MCF 10A (cell line): ENCODE results near the gene CR1L. TPM values are rescaled to one million over a fixed set of nuclear protein-coding genes. Genes with fewer than 3 reads are reported as not detected.

ENCODE experiments used
- BruUV-seq: library from RNA; stranded (reverse); fragments of 400-500 nt; replicated peaks from 2 replicates; lab custom pipeline; 2021; lab: Mats Ljungman, UMichigan
- CTCF ChIA-PET: fragments of 300-600 bp; sonication (Branson Sonifier 250); formaldehyde crosslinking; extraction: SDS; loops from one replicate; lab custom pipeline; 2021; ENCODE audit warnings: antibody characterized with exemption, inconsistent platforms; lab: Yijun Ruan, JAX
- POLR2A ChIA-PET: fragments of 300-600, 350-650 bp; sonication (Branson Sonifier 250); formaldehyde crosslinking; extraction: SDS; loops from one replicate; lab custom pipeline; 2020; ENCODE audit warnings: antibody characterized with exemption, inconsistent platforms; lab: Yijun Ruan, JAX
- DNase-seq: peaks from one replicate; pipeline ENCODE4 v3.0.0-alpha.2; 2018; ENCODE audit not compliant: unreplicated experiment
- H3K27ac Mint-ChIP-seq: one replicate; pipeline ENCODE4 v1.8.0; 2022; ENCODE audit warnings: mild to moderate bottlenecking, low read depth, mixed read lengths; ENCODE audit not compliant: unreplicated experiment
- H3K27me3 Mint-ChIP-seq: one replicate; pipeline ENCODE4 v1.8.0; 2022; ENCODE audit warnings: mixed read lengths; ENCODE audit not compliant: insufficient read depth, unreplicated experiment
- H3K36me3 Mint-ChIP-seq: one replicate; pipeline ENCODE4 v1.8.0; 2022; ENCODE audit warnings: mild to moderate bottlenecking, moderate library complexity, mixed read lengths; ENCODE audit not compliant: insufficient read depth, unreplicated experiment
- H3K4me1 Mint-ChIP-seq: one replicate; pipeline ENCODE4 v1.8.0; 2022; ENCODE audit warnings: mixed read lengths; ENCODE audit not compliant: insufficient read depth, unreplicated experiment
- H3K4me3 Mint-ChIP-seq: one replicate; pipeline ENCODE4 v1.8.0; 2022; ENCODE audit warnings: mild to moderate bottlenecking, moderate library complexity, mixed read lengths; ENCODE audit not compliant: unreplicated experiment
- H3K9me3 Mint-ChIP-seq: one replicate; pipeline ENCODE4 v1.8.0; 2022; ENCODE audit warnings: mixed read lengths; ENCODE audit not compliant: unreplicated experiment
- intact Hi-C: fragments of 100-400 bp; cut with micrococcal nuclease; formaldehyde crosslinking; loops from 2 replicates; pipeline ENCODE4 v1.14.1; 2022
- total RNA-seq: library from RNA; stranded (reverse); gene quantifications from 2 replicates; pipeline ENCODE4 v1.2.3, GENCODE V29; 2022
- TF ChIP-seq, protein P1 (sequence below): fragments of 200-600 bp; IDR thresholded peaks from one replicate; pipeline ENCODE4 v1.8.0; 2022; ENCODE audit warnings: antibody characterized with exemption, mild to moderate bottlenecking; ENCODE audit not compliant: unreplicated experiment

Gene CR1L
- total RNA-seq, 1 experiment from 2014 or later = not detected

DNA sequence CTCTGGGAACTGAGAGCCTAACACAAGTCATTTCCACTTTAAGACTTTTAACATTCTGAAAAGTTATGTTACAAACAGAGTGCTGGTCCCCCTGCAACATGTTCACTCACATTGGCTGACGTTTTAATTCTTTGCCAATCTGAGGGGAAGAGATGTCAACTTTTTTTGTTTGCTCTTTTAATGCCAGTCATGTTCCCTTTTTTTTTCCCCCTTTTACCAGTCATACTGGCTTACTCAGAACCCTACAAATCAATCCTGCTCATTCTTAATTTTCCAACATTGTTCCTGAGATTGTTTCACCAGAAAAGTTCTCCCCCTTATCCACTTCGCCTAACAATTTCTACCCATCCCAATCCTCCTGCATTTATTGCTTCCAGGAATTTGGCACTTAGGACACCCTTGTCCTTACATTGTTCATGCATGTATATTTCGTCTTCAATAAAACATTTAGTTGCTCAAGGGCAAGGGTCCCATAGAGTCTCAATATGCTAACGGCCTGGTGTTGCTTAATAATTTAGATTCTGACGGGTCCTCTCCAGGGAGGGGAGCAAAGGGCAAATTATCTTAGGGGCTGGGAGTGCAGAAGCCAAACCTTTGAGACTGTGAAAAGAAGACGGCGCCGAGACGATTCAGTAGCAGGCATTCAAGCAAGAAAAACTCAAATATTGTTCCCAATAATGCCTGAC, 624 bp upstream of the CR1L start:
- H3K4me1 Mint-ChIP-seq = peaks cover 7% of the 10 kb centered on the region
- no TSS peak for BruUV-seq
- intact Hi-C loops = no loop called here
- TF ChIP-seq, protein P1, sequence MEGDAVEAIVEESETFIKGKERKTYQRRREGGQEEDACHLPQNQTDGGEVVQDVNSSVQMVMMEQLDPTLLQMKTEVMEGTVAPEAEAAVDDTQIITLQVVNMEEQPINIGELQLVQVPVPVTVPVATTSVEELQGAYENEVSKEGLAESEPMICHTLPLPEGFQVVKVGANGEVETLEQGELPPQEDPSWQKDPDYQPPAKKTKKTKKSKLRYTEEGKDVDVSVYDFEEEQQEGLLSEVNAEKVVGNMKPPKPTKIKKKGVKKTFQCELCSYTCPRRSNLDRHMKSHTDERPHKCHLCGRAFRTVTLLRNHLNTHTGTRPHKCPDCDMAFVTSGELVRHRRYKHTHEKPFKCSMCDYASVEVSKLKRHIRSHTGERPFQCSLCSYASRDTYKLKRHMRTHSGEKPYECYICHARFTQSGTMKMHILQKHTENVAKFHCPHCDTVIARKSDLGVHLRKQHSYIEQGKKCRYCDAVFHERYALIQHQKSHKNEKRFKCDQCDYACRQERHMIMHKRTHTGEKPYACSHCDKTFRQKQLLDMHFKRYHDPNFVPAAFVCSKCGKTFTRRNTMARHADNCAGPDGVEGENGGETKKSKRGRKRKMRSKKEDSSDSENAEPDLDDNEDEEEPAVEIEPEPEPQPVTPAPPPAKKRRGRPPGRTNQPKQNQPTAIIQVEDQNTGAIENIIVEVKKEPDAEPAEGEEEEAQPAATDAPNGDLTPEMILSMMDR = no peak
- no peaks in the 10 kb centered on the region for H3K36me3 Mint-ChIP-seq
- H3K27me3 Mint-ChIP-seq = peaks cover 2% of the 10 kb centered on the region
- H3K9me3 Mint-ChIP-seq = no peaks in the 10 kb centered on the region
- DNase-seq = no peak
- ChIA-PET CTCF (no interaction called here), POLR2A (interaction anchor here (0.7 kb wide), 1 partner anchor 38 kb away, joined by 4 read pairs; no protein-coding TSS in a partner anchor)
- H3K4me3 Mint-ChIP-seq = peak overlapping the region; percentile 13
- no peak overlapping the region for H3K27ac Mint-ChIP-seq

DNA sequence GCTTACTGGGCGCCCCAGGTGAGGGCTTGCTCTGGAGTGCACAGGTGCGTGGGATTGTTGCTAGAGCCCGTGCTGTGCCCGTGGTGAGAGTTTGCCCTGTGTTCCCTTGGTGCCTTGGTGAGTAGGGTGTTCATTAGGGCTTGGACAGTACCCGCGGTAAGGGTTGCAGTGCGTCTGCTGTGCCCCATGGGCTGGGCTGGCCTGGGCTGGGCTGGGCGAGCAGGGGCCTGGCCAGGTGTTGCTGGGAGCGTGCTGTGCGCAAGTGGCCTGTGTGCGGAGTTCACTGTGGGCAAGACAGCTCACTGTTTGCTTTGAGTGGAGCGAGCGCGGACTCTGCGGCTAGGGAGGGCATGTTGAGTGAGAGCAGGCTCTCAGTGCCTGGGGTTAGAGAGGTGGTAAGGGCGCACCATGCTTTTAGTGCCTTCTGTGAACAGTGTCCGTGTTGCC, 725 bp downstream of the CR1L start:
- H3K4me1 Mint-ChIP-seq = peaks cover 7% of the 10 kb centered on the region
- TF ChIP-seq, protein P1 = no peak
- intact Hi-C loops = no loop called here
- DNase-seq = no peak
- H3K9me3 Mint-ChIP-seq = no peaks in the 10 kb centered on the region
- H3K27me3 Mint-ChIP-seq = no peaks in the 10 kb centered on the region
- H3K27ac Mint-ChIP-seq = no peak overlapping the region
- CTCF ChIA-PET = interaction anchor here (0.5 to 1.1 kb wide), 3 partner anchors 25 to 146 kb away, joined by 3 to 4 read pairs (median 4); no protein-coding TSS in a partner anchor
- POLR2A ChIA-PET = interaction anchor here (0.5 kb wide), 1 partner anchor 15 kb away, joined by 3 read pairs; no protein-coding TSS in a partner anchor
- H3K4me3 Mint-ChIP-seq = peak overlapping the region; percentile 13
- no TSS peak for BruUV-seq
- no peaks in the 10 kb centered on the region for H3K36me3 Mint-ChIP-seq

DNA sequence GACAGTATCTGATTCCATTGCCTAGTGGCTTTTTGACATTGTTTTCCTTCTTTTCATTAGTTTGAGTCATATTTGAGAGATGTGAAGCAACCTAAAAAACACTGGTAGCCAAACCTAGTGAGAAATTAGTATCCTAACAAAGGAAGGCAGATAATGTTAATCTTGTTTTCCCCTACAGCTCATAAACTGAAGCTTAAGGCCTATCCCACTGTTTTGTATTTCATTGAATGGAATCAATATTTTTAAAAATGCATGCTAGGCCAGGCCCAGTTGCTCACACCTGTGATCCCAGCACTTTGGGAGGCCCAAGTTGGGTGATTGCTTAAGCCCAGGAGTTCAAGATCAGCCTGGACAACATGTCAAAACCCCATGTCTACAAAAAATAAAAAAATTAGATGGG, 1.2 kb downstream of the CR1L start:
- BruUV-seq = no TSS peak
- ChIA-PET POLR2A (interaction anchor here (0.5 kb wide), 1 partner anchor 15 kb away, joined by 3 read pairs; no protein-coding TSS in a partner anchor), CTCF (interaction anchor here (0.5 to 1.1 kb wide), 2 partner anchors 33 to 146 kb away, joined by 4 read pairs; no protein-coding TSS in a partner anchor)
- Mint-ChIP-seq H3K36me3 (no peaks in the 10 kb centered on the region), H3K9me3 (no peaks in the 10 kb centered on the region), H3K27ac (no peak overlapping the region), H3K4me3 (no peak overlapping the region), H3K27me3 (no peaks in the 10 kb centered on the region), H3K4me1 (peaks cover 7% of the 10 kb centered on the region)
- TF ChIP-seq, protein P1 = no peak
- no peak for DNase-seq
- intact Hi-C loops = no loop called here

DNA sequence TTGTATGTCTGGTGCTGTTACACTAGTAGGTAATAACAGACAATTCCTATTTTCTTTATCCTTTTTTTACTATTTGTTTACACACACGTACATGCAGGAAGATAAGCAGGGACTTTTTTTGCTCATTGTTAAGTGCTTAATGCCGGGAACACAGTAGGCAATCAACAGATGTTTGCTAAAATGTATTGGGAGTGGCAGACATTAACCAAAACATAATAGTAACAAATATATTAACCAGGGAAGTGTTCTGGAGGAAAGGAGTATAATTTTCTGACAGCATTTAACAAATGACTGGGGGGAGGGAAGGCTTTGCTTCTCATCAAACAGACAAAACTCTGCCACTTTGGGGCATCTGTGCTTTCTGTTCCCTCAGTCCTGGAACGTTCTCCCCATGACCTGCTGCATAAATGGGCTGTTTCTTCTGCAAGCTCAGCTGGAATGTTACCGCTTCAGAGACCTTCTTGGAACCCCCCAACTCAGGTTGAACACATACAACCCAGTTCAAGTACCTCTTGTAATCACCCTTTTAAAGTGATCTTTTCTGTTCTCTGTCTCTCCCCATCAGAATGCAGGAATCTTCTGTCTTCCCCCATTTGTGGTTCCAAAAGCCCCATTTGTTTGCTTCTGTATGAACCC, 2.1 kb downstream of the CR1L start:
- no peaks in the 10 kb centered on the region for H3K9me3 Mint-ChIP-seq
- H3K4me3 Mint-ChIP-seq = no peak overlapping the region
- no peaks in the 10 kb centered on the region for H3K36me3 Mint-ChIP-seq
- no peak overlapping the region for H3K27ac Mint-ChIP-seq
- TF ChIP-seq, protein P1 = no peak
- CTCF ChIA-PET = interaction anchor here (0.6 to 1.0 kb wide), 4 partner anchors 14 to 51 kb away, joined by 3 read pairs; no protein-coding TSS in a partner anchor
- peaks cover 7% of the 10 kb centered on the region for H3K4me1 Mint-ChIP-seq
- POLR2A ChIA-PET = no interaction called here
- no peaks in the 10 kb centered on the region for H3K27me3 Mint-ChIP-seq
- no peak for DNase-seq
- intact Hi-C loops = no loop called here
- BruUV-seq = no TSS peak
